Activated gamma-delta T cell (primary cell): ENCODE results near the gene KANSL1L.
A peak's percentile ranks its signal among the peaks of the same experiment; 100 is the strongest.

Source experiments
- DNase-seq: peaks from one replicate; lab custom pipeline; 2025; lab: John Stamatoyannopoulos, UW

KANSL1L gene

DNA sequence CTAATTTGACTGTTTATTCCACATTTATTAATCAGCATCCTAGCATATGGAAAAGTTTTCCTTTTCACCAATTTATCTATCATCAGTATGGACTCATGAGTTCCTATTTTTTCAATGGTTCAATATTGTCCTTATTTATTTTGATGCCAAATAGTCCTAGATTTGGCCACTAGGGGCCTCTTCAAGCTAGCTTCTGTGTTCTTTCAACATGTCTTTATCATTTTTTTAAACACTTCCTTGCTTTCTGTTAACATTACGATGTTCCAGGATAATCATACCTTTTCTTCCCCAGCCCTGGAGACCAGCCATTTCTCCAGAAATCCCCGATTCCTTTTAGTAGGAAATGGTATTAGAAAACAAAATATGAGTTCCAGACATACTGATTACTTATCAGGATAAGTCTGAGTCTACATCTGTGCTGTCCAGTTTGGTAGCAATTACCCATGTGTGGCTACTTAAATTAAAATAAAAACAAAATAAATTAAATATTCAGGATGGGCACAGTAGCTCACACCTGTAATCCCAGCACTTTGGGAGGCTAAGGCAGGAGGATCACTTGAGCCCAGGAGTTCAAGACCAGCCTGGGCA, 98.2 kb downstream of the KANSL1L start:
- DNase-seq = no peak

DNA sequence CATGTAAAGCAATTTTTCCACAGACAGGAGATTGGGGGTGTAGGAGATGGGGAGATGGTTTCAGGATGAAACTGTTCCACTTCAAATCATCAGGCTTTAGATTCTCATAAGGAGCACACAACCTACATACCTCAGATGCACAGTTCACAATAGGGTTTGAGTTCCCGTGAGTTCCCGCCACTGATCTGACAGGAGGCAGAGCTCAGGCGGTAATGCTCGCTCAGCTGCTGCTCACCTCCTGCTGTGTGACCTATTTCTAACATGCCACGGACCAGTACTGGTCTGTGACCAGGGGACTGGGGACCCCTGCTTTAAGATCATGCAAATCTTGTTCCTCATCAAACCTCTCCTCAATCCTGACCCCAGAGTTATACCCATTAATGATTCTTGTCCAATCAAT, 98.7 kb downstream of the KANSL1L start:
- DNase-seq = no peak

DNA sequence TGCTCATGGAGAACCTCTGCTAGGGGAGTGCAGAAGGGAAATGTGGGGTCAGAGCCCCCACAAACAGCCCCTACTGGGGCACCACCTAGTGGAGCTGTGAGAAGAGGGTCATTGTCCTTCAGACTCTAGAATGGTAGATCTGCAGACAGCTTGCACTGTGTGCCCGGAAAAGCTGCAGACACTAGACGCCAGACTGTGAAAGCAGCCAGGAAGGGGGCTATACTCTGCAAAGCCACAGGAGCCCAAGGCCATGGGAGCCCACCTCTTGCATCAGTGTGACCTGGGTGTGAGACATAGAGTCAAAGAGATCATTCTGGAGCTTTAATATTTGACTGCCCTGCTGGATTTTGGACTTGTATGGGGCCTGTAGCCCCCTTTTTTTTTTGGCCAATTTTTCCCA, 107.9 kb downstream of the KANSL1L start:
- no peak for DNase-seq

DNA sequence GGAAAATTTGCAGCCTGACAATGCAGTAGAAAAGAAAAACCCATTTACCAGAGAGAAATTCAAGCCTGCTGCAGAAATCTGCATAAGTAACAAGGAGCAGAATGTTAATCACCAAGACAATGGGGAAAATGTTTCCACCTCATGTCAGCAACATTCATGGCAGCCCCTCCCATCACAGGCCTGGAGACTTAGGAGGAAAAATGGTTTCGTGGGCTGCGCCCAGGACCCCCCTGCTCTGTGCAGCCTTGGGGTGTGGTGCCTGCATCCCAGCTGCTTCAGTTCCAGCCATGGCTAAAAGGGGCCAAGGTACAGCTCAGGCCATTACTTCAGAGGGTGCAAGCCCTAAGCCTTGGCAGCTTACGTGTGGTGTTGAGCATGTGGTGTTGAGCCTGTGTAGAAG, 115.4 kb downstream of the KANSL1L start:
- DNase-seq = no peak

DNA sequence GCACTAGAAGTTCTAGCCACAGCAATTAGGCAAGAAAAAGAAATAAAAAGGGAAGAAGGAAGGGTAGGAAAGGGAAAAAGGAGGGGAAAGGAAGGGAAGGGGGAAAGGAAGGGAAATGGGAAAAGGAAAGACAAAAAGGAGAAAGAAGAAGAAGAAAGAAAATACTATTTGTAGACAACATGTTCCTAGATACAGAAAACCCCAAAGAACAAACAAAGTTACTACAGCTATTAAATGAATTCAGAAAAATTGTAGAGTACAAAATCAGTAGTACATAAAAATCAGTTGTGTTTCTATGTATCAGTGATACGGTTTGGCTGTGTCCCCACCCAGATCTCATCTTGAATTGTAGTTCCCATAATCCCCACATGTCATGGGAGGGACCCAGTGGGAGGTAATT, 116.5 kb downstream of the KANSL1L start:
- DNase-seq = no peak

DNA sequence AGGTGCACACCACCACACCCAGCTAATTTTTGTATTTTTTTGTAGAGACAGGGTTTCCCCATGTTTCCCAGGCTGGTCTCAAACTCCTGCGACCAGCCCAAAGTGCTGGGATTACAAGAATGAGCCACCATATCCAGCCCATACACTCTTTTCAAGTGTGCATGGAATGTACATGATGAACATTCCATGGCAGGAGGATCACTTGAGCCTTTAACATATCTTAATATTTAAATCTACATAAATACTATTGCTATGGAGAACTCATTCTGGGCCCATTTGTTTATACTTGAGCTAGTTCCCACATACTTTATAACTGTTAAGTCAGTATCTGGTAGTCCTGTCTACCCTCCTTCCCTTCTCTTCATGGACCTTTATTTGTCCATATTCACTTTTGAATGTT, 120.3 kb downstream of the KANSL1L start:
- no peak for DNase-seq

DNA sequence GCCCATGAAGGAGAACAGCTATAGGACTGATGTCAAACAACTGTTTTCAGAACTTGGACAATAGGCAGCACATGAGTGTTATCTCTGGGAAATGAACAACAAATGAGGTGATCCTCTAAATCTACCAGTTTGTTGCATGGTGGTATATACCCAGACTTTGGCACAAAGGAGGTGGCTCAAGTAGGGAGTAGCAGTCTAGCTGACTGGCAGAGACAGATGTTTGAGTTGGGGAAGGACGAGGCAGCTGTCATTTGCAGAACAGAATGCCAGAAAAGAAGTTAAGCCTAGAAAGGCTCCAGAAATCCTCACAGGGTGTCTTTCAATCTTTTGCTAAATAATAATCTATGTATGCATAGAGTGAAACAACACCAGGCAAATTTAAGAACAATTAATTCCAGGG, 121.4 kb downstream of the KANSL1L start:
- no peak for DNase-seq

DNA sequence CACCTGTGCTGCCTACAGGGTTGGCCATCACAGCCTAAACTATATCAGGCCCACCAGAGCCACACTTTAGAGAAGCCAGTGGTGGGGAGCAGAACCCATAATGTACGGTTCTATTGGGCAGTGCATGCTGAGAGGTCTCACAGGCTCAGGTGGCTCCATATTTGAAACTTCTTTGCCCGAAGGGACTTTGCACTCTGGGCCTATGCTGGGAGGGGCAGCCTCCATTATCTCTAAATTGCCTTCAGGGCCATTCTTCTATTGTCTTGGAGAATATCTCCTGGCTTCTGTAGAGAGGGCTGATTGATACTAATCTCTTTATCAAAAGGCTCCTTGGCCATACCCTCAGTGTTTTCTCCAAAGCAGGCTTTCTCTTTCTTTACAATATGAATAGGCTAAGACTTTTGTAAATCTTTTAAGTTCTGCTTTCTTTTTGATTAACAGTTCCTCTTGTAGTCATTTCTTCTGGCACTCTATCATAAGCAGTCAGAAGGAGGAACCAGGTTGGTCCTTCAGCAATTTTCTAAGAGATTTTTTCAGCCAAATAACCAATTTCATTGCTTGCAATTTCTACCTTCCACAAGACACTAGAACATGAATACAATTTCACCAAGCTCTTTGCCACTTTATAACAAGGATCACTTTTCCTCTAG, 124.2 kb downstream of the KANSL1L start:
- no peak for DNase-seq

DNA sequence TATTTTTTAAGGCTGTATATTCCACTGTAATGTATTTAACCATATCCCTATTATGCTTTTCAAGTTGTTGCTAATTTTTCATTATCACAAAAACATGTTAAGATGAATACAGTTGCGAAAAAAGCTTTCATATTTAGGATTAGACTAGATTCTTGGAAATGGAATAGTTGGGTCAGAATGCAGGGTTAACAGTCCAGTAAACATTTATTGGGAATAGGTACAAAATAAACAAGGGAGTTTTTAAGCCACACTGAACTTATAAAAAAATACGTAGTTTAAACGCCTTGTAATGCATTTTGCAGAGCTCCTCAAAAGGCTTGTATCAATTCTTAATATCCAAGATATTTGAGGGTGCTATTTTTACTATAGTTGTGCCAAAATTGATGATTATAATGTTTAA, 133.1 kb downstream of the KANSL1L start:
- DNase-seq = no peak

DNA sequence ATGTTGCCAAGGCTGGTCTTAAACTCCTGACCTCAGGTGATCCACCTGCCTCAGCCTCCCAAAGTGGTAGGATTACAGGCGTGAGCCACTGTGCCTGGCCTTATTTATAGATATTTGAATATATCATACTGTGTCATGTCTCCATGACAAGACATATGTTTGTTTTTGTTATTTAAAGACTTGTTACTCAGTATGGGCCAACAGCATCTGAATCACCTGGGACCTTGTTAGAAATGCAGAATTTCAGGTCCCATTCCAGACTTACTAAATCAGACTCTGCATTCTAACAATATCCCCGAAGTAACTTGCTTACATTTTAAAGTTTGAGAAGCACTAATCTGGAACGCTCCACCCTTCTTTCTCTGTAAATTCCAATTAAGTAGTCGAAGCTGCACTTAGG, 135.5 kb downstream of the KANSL1L start:
- no peak for DNase-seq

DNA sequence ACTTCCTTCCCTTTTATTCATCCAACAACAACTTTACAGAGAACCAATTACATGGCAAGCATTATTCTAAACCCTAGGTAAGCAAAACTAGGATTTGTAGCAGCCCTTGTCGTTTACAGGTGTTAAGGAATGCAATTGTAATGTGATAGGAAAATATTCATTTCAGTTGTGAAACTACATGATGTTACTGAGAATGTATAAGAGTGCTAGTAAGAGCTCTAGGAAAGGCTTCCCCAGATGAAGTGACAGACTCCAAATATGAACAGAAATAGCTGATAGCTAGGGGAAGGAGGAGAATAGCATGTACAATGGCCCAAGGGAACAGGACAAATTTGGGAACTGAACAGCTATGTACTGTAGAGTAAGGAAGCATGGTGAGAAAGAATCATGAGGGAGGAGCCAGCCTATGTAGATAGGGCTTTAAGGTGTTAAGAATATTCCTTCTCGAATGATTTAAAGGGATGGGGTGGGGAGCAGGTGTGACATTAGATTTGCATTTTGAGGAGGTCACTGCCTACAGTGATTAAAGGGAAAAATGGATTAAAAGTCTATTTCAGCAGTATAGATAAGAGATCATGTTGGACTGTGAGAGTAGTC, 137.0 kb downstream of the KANSL1L start:
- no peak for DNase-seq

DNA sequence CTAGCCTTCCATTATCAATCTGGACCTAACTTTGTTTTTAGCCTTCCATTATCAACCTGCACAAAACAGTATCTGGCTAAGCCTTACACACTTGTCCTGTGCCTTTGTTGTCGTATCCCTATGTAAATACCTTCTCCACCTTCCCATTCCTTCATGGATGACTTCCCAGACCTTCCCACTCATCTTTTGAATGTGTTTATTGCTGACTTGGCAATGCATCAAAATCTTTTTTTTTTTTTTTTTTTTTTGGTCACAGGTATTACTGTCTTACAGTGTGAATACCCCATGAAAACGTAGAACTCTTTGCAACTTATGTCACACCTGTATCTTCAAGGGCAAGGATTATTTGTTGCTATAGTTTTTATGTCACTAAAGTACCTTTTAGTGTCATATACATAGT, 143.0 kb downstream of the KANSL1L start:
- DNase-seq = no peak

DNA sequence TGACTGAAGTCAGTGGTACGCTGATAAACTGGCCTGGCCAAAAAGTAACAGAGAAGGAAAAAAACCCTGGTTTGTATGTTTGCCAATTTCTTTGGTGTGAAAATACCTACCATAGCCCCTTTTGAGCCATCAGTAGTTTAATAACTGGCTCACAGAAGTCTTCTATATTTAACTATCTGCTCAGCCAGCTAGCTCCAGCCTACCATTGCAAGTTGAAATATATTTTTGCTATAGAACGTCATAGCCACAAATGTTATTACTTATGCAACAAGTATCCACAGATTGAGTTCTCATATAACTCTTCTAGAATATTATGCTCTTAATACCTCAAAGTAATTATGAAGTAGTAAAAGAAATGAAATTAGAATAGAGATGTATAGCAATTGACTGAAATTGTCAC, 143.6 kb downstream of the KANSL1L start:
- no peak for DNase-seq

DNA sequence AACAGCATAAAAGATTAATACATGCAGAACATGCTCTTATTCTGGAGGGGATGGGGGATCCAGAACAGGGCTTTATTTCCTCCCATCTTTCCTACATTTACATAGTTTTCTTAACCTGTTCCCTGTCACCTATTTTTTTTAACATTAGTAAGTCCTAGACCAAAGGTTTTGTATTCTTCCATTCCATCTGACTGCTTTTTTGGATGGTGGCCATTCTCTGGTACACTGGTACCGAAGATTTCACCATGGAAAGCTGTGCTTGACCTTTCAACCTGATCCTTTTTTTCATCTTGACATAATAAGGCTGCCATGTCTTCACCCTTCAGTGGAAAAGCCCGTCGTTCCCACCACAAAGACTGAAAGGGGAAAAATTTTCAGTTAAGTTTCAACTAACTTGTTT, 148.4 kb downstream of the KANSL1L start:
- no peak for DNase-seq

DNA sequence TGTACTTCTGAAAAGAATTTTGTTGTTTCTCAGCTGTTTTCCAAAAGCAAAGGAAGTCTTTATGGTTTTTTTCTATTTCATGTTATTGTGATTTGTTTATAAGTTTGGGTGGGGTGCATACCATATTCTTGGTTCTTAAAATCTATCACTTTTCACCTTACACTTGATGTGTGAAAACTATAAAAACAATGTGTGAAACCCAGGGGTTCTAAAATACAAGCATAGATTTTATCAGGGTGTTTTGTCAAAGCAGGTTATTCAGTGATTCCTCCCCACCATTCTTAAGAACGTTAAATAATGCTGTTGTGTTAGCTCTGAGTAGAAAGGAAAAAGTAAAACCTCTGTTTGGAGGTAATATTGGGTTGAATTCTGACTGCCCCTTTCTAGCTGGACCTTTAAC, 151.1 kb downstream of the KANSL1L start:
- DNase-seq = no peak

DNA sequence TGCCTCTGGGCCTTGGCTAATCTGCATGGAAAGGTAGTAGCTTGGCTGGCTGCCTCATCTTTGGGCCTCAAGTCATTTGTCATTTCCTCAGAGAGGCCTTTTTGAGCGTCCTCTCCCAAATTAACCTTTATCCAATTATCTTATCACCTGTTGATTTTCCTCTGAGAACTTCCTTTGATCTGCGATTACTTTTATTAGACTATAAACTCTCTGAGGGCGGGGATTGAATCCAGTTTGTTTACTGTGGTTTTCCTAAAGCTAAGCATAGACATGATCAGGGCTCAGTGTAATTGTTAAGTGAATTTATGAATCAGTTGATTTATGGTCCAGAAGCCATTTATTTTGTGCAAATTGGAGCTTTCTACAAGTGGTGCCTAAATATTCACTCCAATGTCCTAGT, 161.3 kb downstream of the KANSL1L start:
- no peak for DNase-seq

DNA sequence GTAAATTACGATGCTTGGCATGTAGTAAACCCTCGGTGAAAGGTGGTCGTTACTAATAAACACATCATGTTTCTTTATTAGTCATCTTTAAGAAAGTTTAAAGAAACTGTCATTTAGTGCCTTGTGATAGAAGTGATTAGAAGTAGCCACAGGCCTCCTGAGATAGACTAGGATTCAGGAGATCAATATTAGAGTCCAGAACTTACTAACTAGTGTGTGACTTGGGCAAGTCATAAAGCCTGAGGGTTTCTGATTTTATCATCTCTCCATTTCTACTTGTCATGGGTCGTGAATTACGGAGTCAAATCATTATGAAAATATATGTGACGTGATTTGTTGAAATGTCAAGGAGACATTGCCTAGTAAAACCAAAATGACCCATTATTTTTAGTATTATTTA, 162.1 kb downstream of the KANSL1L start:
- DNase-seq = no peak

DNA sequence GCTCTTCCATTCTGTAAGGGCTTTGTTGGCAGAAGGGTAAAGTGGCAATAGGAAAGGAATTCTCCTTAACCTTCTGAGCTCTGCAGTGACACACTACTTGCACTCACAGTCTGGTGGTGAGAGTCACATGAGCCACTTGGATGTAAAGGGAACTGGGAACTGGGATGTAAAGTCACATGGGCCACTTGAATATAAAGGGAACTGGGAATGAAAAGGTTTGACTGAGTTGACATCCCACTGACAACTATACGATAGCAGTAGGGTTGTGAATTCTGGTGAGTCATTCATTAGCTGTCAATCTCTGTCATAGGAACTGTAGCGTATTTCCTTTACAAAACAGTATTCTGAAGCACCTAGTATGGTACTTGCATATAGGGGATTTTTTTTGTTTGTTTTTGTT, 163.3 kb downstream of the KANSL1L start:
- DNase-seq = no peak

DNA sequence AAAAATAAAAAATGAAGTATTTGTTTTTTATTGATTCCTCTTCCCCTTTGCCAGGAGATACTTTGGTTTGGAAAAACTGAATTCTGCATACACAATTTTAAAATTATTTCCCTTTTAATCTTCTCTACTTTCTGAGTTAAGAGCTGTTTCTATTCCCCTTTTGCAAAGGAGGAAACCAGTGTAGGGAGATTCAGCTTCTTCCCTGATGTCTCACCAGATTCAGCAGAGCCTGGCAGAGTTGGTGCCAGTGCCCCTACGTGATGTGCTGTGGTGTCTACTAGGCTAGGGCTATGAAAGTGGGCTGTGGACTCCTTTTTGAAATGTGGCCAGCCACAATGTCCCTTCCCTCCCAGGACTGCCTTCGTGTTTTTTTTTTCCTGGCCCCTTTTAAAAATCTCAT, 166.3 kb downstream of the KANSL1L start:
- no peak for DNase-seq

DNA sequence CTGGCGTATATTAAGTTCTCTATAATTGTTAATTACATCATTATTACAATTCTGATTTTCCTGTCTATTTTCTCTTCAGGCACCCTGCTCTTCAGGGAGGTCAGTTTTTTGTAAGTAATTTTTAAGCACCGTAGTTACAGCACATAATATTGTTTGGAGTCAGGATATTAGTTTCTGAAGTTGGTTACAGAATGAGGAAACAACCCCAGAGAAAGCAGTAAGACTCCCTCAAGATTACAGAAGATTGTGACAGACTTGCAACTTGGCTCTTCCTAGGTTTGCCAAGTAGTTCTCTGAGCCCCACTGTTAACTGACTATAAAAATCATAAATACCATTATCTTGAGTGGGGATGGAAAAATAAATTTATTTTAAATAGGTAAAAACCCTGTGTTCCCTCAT, 167.8 kb downstream of the KANSL1L start:
- DNase-seq = no peak

DNA sequence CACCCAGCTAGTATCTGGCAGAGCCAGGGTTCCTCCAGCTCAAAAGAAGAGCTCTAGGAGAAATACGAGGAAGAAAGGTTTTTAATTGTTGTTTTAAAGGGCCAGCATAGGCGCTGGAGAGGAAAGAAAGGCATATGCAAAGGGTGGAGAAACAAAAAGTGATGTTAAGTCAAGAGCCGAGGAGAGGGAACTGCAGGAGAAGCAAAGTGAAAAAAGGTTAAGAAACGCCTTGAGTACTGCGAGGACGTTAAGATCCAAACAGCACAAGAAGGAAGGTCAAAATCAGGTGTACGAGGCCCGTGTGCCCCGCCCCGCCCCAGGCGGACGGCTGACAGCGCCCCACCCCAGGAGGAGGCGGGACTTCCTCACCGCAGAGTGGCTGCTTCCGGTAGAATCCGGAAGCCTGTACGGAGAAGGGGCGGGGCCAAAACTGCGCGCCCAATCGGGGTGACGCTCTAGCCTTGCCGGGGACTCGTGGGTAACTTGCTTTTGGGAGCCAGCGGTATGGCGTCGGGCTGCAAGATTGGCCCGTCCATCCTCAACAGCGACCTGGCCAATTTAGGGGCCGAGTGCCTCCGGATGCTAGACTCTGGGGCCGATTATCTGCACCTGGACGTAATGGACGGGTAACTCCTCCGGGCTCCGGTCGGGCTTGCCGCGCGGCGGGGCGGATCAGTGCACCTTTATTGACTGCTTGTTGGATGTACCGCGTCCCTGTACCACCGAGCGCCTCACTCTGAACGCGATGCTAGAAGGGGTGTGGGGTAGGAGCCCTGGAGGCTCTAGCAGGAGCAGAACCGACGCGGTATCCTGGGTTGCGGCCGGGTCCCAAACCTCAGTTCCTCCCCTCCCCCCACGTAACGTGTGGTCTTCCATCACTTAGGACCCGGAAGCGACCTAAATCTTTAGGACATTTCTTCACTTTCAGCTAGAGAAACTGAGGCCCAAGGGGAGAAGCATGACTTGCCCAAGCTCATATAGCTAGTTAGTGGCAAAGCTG, 168.8 kb downstream of the KANSL1L start, which contains the start of gene RPE:
Gene RPE (plus strand): TSS at position 481 of the 1,000 bp plus-strand sequence. CDS start 24 bp downstream, at position 505.
- peak; percentile 83 for DNase-seq
